ENCODE measurements around the gene PER1. TPM values are rescaled to one million over a fixed set of nuclear protein-coding genes. Genes with fewer than 3 reads are reported as not detected.

Gene PER1
- total RNA-seq, 1 experiment from 2014 or later: 25.0 TPM

DNA sequence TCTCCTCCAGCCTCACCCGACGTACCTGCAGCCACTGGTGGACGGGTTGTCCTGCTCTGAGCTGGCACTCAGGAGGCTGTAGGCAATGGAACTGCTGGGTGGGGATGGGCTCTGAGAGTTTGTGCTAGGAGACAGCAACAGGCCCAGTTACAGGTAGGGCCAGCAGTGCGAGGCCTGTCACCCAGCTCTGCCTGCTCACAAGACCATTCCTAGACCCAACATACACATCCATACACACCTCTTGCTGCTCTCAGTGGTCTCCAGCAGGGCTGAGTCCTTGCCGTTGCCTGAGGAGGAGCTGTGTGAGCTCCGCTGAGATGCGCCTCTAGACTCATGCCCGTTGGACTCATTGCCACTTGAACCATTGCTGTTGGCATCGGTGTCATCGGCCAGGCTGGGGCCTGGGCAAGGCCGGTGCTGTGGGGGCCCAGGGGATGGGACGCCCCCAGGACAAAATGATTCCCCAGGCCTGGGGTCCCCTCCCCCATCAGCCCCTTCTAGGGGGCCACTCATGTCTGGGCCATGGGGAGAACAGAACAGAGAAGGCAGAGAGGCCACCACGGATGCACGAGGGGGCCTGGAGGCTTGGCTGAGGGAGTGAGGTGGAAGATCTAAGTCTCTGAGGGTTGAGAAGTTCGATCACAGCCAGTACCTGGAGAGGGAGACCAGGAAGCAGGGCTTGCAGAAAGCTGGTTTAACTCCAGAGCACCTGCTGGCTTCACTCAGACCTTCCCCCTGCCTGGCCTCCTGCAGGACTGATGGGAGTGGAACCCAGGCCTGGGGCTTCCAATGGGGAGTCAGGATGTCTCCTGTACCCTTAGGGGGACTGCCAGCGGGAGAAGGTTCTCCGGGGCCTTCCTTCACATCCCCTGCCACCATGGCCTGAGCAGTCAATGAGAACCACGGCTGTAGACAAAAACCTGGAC, 1.7 kb downstream of the PER1 start:
- intact Hi-C loops (cut with micrococcal nuclease): no loop called here
- H3K9me3 ChIP-seq (ENCODE audit: low read length): no peaks in the 10 kb centered on the region
- peaks cover 17% of the 10 kb centered on the region; the same call in 1 of the 2 replicates for H4K20me1 ChIP-seq (ENCODE audit: low read length)
- no peaks in the 10 kb centered on the region for H3K27me3 ChIP-seq (ENCODE audit: low read length)
- peak overlapping the region; percentile 91 for H3K4me2 ChIP-seq (ENCODE audit: low read length)
- peak overlapping the region; percentile 66 for H3K4me3 ChIP-seq (ENCODE audit: low read length)
- no peak overlapping the region for H2AFZ ChIP-seq (ENCODE audit: low read length)
- TF ChIP-seq EZH2phosphoT487 (IDR thresholded peaks at IDR 0.05; ENCODE audit: borderline replicate concordance, low read length) (no peak), EZH2 (IDR thresholded peaks at IDR 0.05; ENCODE audit: low read length, unreplicated experiment) (no peak)
- TF ChIP-seq, protein P1, sequence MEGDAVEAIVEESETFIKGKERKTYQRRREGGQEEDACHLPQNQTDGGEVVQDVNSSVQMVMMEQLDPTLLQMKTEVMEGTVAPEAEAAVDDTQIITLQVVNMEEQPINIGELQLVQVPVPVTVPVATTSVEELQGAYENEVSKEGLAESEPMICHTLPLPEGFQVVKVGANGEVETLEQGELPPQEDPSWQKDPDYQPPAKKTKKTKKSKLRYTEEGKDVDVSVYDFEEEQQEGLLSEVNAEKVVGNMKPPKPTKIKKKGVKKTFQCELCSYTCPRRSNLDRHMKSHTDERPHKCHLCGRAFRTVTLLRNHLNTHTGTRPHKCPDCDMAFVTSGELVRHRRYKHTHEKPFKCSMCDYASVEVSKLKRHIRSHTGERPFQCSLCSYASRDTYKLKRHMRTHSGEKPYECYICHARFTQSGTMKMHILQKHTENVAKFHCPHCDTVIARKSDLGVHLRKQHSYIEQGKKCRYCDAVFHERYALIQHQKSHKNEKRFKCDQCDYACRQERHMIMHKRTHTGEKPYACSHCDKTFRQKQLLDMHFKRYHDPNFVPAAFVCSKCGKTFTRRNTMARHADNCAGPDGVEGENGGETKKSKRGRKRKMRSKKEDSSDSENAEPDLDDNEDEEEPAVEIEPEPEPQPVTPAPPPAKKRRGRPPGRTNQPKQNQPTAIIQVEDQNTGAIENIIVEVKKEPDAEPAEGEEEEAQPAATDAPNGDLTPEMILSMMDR (conservative IDR thresholded peaks at IDR 0.05; ENCODE audit: low read depth, low read length): no peak
- ATAC-seq: no peak
- no peak for DNase-seq
- no peaks in the 10 kb centered on the region for H3F3A ChIP-seq (ENCODE audit: low read length, unreplicated experiment)
- CTCF ChIA-PET: no interaction called here
- peaks cover 35% of the 10 kb centered on the region for H3K4me1 ChIP-seq (ENCODE audit: insufficient read depth, low read length)
- peaks cover 31% of the 10 kb centered on the region for H3K79me2 ChIP-seq (ENCODE audit: low read length)
- no peaks in the 10 kb centered on the region for H3K9me2 ChIP-seq (replicated peaks; ENCODE audit: low read length)
- peak overlapping the region; percentile 15; the same call in 1 of the 2 replicates for H3K9ac ChIP-seq (ENCODE audit: low read length)
- POLR2A ChIA-PET (ENCODE audit: unreplicated experiment): interaction anchor here (0.6 kb wide), 1 partner anchor 463 kb away, joined by 3 read pairs; the partner anchor contains the start of gene TP53
- peaks cover 4% of the 10 kb centered on the region; the same call in 1 of the 2 replicates for H3K36me3 ChIP-seq (ENCODE audit: low read depth, low read length)
- no peak overlapping the region for H3K27ac ChIP-seq (ENCODE audit: low read length)
- no TSS peak for BruUV-seq (replicated peaks)

DNA sequence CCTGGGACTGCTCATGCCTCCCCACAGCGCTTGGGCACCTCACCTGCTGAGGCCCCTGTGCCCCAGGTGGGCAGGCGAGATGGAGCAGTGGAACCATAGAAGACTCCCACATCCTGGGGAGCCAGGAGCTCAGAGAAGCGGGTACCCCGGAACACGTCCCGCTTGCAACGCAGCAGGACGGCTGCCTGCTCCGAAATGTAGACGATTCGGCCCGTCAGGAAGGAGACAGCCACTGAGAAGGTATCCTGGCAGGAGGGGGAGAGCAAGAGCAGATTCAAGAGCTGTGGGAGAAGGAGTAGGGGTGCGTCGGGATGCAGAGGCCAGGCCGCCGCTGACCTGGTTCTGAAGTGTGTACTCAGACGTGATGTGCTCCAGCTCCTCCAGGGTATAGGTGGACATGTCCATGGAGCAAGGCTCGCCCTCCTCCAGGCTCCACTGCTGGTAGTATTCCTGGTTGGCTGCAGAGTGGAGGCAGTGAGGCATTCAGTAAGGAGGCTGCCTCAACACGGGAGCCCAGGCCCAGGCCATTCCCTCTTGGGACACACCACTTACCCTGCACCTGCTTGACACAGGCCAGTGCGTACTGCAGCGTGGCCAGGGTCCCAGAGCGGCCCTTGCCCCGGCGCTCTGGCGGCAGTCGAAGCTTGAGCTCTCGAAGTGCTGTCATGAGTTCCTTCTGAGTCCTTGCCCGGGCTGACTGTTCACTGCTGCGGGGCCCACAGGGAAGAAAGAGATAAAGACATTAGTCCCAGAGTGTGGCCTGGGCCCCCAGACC, 2.6 kb downstream of the PER1 start:
- peaks cover 4% of the 10 kb centered on the region; the same call in 1 of the 2 replicates for H3K36me3 ChIP-seq (ENCODE audit: low read depth, low read length)
- ChIA-PET CTCF (no interaction called here), POLR2A (ENCODE audit: unreplicated experiment) (no interaction called here)
- no peak overlapping the region for H3K27ac ChIP-seq (ENCODE audit: low read length)
- intact Hi-C loops (cut with micrococcal nuclease): no loop called here
- peaks cover 23% of the 10 kb centered on the region for H3K79me2 ChIP-seq (ENCODE audit: low read length)
- H3K4me3 ChIP-seq (ENCODE audit: low read length): no peak overlapping the region
- no peaks in the 10 kb centered on the region for H3F3A ChIP-seq (ENCODE audit: low read length, unreplicated experiment)
- no peaks in the 10 kb centered on the region for H3K9me2 ChIP-seq (replicated peaks; ENCODE audit: low read length)
- H3K9me3 ChIP-seq (ENCODE audit: low read length): no peaks in the 10 kb centered on the region
- H3K9ac ChIP-seq (ENCODE audit: low read length): no peak overlapping the region
- peaks cover 9% of the 10 kb centered on the region; the same call in 1 of the 2 replicates for H4K20me1 ChIP-seq (ENCODE audit: low read length)
- H3K27me3 ChIP-seq (ENCODE audit: low read length): no peaks in the 10 kb centered on the region
- no peak for TF ChIP-seq EZH2 (IDR thresholded peaks at IDR 0.05; ENCODE audit: low read length, unreplicated experiment)
- TF ChIP-seq, protein P1 (conservative IDR thresholded peaks at IDR 0.05; ENCODE audit: low read depth, low read length): no peak
- H2AFZ ChIP-seq (ENCODE audit: low read length): no peak overlapping the region
- peaks cover 26% of the 10 kb centered on the region for H3K4me1 ChIP-seq (ENCODE audit: insufficient read depth, low read length)
- no peak for ATAC-seq
- no peak for DNase-seq
- no peak overlapping the region for H3K4me2 ChIP-seq (ENCODE audit: low read length)
- no TSS peak for BruUV-seq (replicated peaks)
